Neural progenitor cell (in vitro differentiated cells): ENCODE measurements around the gene HTRA2.

ENCODE experiments used
- EZH2phosphoT487 ChIP-seq: fragments of 200-600 bp; sonication (generic); IDR thresholded peaks from 2 replicates; pipeline ENCODE4 v1.6.1; 2017; ENCODE audit warnings: antibody characterized with exemption
- TF ChIP-seq, protein P1 (sequence below): fragments of 200-600 bp; sonication (generic); IDR thresholded peaks from 2 replicates; pipeline ENCODE4 v1.5.1; 2017; ENCODE audit warnings: antibody characterized with exemption, mild to moderate bottlenecking

DNA sequence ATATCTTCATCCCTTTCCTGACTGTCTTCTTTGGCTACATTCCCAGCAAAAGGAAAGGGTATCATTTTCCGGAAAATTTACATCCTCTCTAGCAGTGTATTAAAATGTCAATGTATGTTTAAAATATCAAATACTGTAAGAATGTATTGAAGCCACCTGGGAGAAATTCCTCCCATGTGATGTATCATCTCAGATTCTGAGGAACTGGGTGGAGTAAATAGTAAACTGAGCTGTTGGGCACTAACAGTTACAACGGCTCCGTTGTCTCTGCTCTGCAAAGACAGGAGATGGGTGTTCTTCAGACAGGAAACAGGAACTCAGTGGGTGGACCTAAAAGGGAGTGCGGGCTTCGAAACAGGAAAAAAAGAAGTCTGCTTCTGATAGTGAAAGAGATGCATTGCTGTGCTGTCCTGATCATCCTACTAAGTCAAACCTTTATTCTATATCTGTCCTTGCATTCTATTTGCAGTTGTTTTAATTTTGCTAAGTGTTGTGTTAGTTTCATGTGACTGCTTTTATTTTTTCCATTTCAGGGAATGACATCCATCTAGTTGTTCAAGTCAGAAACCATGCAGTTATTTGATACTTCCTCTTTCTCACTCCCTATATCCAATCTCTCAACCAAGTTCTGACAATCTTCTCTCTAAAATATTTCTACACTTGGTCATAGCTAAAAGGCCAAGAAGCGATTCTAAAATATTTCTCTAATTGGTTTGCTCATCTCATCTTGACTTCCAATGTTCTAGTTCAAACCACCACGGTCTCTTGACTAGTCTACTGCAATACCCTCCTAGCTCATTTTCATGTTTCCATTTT is 44.2 kb downstream of the HTRA2 start:
- TF ChIP-seq, protein P1, sequence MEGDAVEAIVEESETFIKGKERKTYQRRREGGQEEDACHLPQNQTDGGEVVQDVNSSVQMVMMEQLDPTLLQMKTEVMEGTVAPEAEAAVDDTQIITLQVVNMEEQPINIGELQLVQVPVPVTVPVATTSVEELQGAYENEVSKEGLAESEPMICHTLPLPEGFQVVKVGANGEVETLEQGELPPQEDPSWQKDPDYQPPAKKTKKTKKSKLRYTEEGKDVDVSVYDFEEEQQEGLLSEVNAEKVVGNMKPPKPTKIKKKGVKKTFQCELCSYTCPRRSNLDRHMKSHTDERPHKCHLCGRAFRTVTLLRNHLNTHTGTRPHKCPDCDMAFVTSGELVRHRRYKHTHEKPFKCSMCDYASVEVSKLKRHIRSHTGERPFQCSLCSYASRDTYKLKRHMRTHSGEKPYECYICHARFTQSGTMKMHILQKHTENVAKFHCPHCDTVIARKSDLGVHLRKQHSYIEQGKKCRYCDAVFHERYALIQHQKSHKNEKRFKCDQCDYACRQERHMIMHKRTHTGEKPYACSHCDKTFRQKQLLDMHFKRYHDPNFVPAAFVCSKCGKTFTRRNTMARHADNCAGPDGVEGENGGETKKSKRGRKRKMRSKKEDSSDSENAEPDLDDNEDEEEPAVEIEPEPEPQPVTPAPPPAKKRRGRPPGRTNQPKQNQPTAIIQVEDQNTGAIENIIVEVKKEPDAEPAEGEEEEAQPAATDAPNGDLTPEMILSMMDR, result no peak
- no peak for TF ChIP-seq EZH2phosphoT487
